Measurements from ENCODE around the gene GP5. TPM values are rescaled to one million over a fixed set of nuclear protein-coding genes. Genes with fewer than 3 reads are reported as not detected.

Gene GP5
- total RNA-seq, 1 donor from 2014 or later: not detected

DNA sequence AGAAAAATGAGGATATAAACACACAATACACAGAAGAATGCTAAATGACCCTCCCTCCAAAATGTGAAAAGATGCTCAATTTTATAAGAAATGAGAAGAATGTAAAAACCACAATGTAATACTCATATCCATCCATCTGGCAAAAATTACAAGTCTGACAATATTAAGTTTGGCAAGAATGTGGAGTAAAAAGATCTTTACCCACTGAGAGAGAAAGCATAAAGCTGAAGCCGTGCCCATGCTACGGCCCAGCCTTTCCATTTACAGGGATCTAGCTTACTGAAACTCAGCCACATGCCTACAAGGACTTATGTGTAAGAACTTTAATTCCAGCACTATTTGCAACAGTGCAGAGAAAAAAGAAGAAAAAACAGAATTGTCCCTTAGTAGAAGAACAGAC, 44.8 kb upstream of the GP5 start:
- H3K9me3 Mint-ChIP-seq (ENCODE audit: unreplicated experiment): no peaks in the 10 kb centered on the region
- no peak overlapping the region for H3K4me3 Mint-ChIP-seq (ENCODE audit: unreplicated experiment)
- peaks cover 56% of the 10 kb centered on the region for H3K36me3 Mint-ChIP-seq (ENCODE audit: unreplicated experiment)
- peaks cover 8% of the 10 kb centered on the region for H3K4me1 Mint-ChIP-seq (ENCODE audit: unreplicated experiment)
- no peak for TF ChIP-seq CTCF (IDR thresholded peaks at IDR 0.05)
- H3K27me3 Mint-ChIP-seq (ENCODE audit: unreplicated experiment): no peaks in the 10 kb centered on the region
- no peak overlapping the region for H3K27ac Mint-ChIP-seq (ENCODE audit: unreplicated experiment)
- no peak for DNase-seq (ENCODE audit: extremely low spot score, unreplicated experiment)

- H3K36me3 Mint-ChIP-seq (ENCODE audit: unreplicated experiment): peaks cover 60% of the 10 kb centered on the region
- peaks cover 8% of the 10 kb centered on the region for H3K4me1 Mint-ChIP-seq (ENCODE audit: unreplicated experiment)
- no peak for TF ChIP-seq CTCF (IDR thresholded peaks at IDR 0.05)
- no peaks in the 10 kb centered on the region for H3K9me3 Mint-ChIP-seq (ENCODE audit: unreplicated experiment)
- no peak overlapping the region for H3K27ac Mint-ChIP-seq (ENCODE audit: unreplicated experiment)
- no peak for DNase-seq (ENCODE audit: extremely low spot score, unreplicated experiment)
- no peaks in the 10 kb centered on the region for H3K27me3 Mint-ChIP-seq (ENCODE audit: unreplicated experiment)
- no peak overlapping the region for H3K4me3 Mint-ChIP-seq (ENCODE audit: unreplicated experiment)
Observed at GRCh38 chr3:194440756-194441155, 41.7 kb upstream of the GP5 start.

GRCh38 chr3:194439881-194440550, 41.0 kb upstream of the GP5 start:
- no peaks in the 10 kb centered on the region for H3K27me3 Mint-ChIP-seq (ENCODE audit: unreplicated experiment)
- DNase-seq (ENCODE audit: extremely low spot score, unreplicated experiment): no peak
- H3K9me3 Mint-ChIP-seq (ENCODE audit: unreplicated experiment): no peaks in the 10 kb centered on the region
- H3K36me3 Mint-ChIP-seq (ENCODE audit: unreplicated experiment): peaks cover 62% of the 10 kb centered on the region
- no peak overlapping the region for H3K4me3 Mint-ChIP-seq (ENCODE audit: unreplicated experiment)
- TF ChIP-seq CTCF (IDR thresholded peaks at IDR 0.05): no peak
- H3K27ac Mint-ChIP-seq (ENCODE audit: unreplicated experiment): no peak overlapping the region
- H3K4me1 Mint-ChIP-seq (ENCODE audit: unreplicated experiment): peaks cover 8% of the 10 kb centered on the region

DNA sequence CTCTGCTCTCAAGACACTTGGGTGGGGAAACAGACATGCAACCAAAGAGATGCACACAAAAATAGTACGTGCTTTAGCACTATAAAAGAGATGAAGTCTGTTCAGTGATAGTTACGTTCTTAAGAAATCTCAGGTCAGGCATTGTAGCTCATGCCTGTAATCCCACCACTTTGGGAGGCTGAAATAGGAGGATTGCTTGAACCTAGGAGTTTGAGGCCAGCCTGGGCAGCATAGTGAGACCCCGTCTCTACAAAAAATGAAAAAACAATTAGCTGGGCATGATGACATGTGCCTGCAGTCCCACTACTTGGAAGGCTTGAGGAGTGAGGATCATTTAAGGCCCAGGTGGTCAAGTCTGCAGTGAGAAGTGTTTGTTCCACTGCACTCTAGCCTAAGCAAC, 35.4 kb upstream of the GP5 start:
- Mint-ChIP-seq H3K27me3 (ENCODE audit: unreplicated experiment) (no peaks in the 10 kb centered on the region), H3K9me3 (ENCODE audit: unreplicated experiment) (no peaks in the 10 kb centered on the region), H3K4me1 (ENCODE audit: unreplicated experiment) (peaks cover 4% of the 10 kb centered on the region), H3K36me3 (ENCODE audit: unreplicated experiment) (peaks cover 53% of the 10 kb centered on the region), H3K4me3 (ENCODE audit: unreplicated experiment) (no peak overlapping the region), H3K27ac (ENCODE audit: unreplicated experiment) (no peak overlapping the region)
- TF ChIP-seq CTCF (IDR thresholded peaks at IDR 0.05): no peak
- DNase-seq (ENCODE audit: extremely low spot score, unreplicated experiment): no peak

GRCh38 chr3:194431554-194431953, 32.5 kb upstream of the GP5 start:
- H3K27ac Mint-ChIP-seq (ENCODE audit: unreplicated experiment): no peak overlapping the region
- no peaks in the 10 kb centered on the region for H3K27me3 Mint-ChIP-seq (ENCODE audit: unreplicated experiment)
- H3K9me3 Mint-ChIP-seq (ENCODE audit: unreplicated experiment): no peaks in the 10 kb centered on the region
- peaks cover 51% of the 10 kb centered on the region for H3K36me3 Mint-ChIP-seq (ENCODE audit: unreplicated experiment)
- no peak overlapping the region for H3K4me3 Mint-ChIP-seq (ENCODE audit: unreplicated experiment)
- TF ChIP-seq CTCF (IDR thresholded peaks at IDR 0.05): no peak
- DNase-seq (ENCODE audit: extremely low spot score, unreplicated experiment): no peak
- H3K4me1 Mint-ChIP-seq (ENCODE audit: unreplicated experiment): peaks cover 4% of the 10 kb centered on the region
